Measurements from ENCODE around the gene ZNF160.
"Not testable (repeated sequence)": the region's sequence is repeated elsewhere in the genome, so short reads cannot be mapped to it uniquely, and the experiment has no call there.

ZNF160 gene

GRCh38 chr19:53103234-53104203, at the start of gene ZNF160:
Gene ZNF160 (minus strand): TSS chr19:53103422. CDS start chr19:53086276, 17,146 bp downstream.
- peak; percentile 98 for DNase-seq

- DNase-seq, result no peak
Observed at GRCh38 chr19:53147645-53148044, 44.4 kb upstream of the ZNF160 start.

- DNase-seq, result no peak
Observed at GRCh38 chr19:53140351-53140750, 37.1 kb upstream of the ZNF160 start.

GRCh38 chr19:53136432-53136831, 33.2 kb upstream of the ZNF160 start:
- no peak for DNase-seq

GRCh38 chr19:53132141-53132991, 29.1 kb upstream of the ZNF160 start, which contains the start of gene ZNF415:
Gene ZNF415 (minus strand): TSS chr19:53132910. CDS start chr19:53122676, 10,234 bp downstream.
- DNase-seq, result peak; percentile 80

- no peak for DNase-seq
Observed at GRCh38 chr19:53131727-53132126, 28.5 kb upstream of the ZNF160 start.

GRCh38 chr19:53131085-53131590, 27.9 kb upstream of the ZNF160 start:
- DNase-seq, result no peak

GRCh38 chr19:53130506-53130905, 27.3 kb upstream of the ZNF160 start:
- DNase-seq, result no peak

GRCh38 chr19:53126733-53127526, 23.7 kb upstream of the ZNF160 start:
- DNase-seq, result not testable (repeated sequence)

GRCh38 chr19:53123400-53123799, 20.2 kb upstream of the ZNF160 start:
- DNase-seq, result no peak

- no peak for DNase-seq
Observed at GRCh38 chr19:53112286-53112685, 9.1 kb upstream of the ZNF160 start.

GRCh38 chr19:53109527-53109926, 6.3 kb upstream of the ZNF160 start:
- DNase-seq, result no peak

GRCh38 chr19:53102756-53103233, 427 bp downstream of the ZNF160 start:
- DNase-seq, result peak; percentile 49

- DNase-seq, result no peak
Observed at GRCh38 chr19:53102206-53102755, 941 bp downstream of the ZNF160 start.

- no peak for DNase-seq
Observed at GRCh38 chr19:53101518-53101917, 1.7 kb downstream of the ZNF160 start.

- not testable (repeated sequence) for DNase-seq
Observed at GRCh38 chr19:53098570-53098969, 4.7 kb downstream of the ZNF160 start.

- DNase-seq, result not testable (repeated sequence)
Observed at GRCh38 chr19:53096982-53097690, 6.1 kb downstream of the ZNF160 start.

GRCh38 chr19:53096579-53096978, 6.6 kb downstream of the ZNF160 start:
- DNase-seq, result not testable (repeated sequence)

GRCh38 chr19:53094754-53095575, 8.3 kb downstream of the ZNF160 start:
- no peak for DNase-seq

- no peak for DNase-seq
Observed at GRCh38 chr19:53092723-53093122, 10.5 kb downstream of the ZNF160 start.

Measured in fibroblast of skin of right biceps (primary cell).